Measurements from ENCODE around the gene SLC17A6.

Gene SLC17A6

DNA sequence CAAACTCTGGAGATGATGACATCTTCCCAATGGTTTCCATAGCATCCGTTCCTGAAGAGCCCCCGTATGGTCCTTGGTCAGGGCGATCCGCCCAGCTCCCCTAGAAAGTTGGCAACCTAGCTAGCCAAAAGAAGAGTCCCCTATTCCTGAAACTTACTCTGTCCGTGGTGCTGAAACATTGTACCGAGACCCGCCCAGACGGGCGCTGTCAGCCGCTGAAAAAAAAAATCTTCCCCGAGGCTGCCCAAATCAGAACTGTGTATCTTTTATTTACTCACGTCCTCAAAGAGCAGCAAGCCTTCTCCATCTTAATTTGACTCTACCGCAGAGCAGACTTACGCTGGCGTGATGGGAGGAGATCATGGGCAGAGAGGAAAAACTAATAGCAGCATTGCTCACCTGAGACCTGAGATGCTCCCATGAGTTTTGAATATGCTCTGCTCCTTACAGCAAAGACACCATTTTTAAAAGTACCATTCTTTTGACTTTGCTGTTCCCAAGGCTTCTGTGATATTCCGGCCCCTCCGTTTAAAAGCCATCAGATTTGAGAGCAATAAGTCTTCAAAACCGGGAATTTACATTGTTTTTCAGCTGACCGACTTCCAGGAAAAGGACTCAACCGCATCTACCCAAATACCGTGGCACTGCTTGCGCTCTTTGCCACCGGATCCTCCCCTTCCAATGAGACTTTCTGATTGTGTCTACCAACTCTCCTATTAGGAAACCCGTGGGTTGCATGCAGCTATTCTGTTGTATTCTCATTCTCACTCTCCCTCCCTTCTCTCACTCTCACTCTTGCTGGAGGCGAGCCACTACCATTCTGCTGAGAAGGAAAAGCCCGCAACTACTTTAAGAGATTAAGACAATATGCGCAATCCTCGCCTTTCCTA, at the start of gene SLC17A6:
Gene SLC17A6 (plus strand): TSS at position 786 of the 890 bp plus-strand sequence. CDS start 153 bp downstream, outside the sequence.
- DNase-seq (ENCODE audit: low read depth): peak; percentile 45
- TF ChIP-seq MYC (IDR thresholded peaks at IDR 0.05; ENCODE audit: low read depth, low read length) (no peak), POLR2A (IDR thresholded peaks at IDR 0.05; ENCODE audit: extremely low read depth, insufficient read length) (no peak)
- TF ChIP-seq, protein P1, sequence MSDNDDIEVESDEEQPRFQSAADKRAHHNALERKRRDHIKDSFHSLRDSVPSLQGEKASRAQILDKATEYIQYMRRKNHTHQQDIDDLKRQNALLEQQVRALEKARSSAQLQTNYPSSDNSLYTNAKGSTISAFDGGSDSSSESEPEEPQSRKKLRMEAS (IDR thresholded peaks at IDR 0.05; ENCODE audit: low read depth, low read length): no peak
- TF ChIP-seq, protein P2, sequence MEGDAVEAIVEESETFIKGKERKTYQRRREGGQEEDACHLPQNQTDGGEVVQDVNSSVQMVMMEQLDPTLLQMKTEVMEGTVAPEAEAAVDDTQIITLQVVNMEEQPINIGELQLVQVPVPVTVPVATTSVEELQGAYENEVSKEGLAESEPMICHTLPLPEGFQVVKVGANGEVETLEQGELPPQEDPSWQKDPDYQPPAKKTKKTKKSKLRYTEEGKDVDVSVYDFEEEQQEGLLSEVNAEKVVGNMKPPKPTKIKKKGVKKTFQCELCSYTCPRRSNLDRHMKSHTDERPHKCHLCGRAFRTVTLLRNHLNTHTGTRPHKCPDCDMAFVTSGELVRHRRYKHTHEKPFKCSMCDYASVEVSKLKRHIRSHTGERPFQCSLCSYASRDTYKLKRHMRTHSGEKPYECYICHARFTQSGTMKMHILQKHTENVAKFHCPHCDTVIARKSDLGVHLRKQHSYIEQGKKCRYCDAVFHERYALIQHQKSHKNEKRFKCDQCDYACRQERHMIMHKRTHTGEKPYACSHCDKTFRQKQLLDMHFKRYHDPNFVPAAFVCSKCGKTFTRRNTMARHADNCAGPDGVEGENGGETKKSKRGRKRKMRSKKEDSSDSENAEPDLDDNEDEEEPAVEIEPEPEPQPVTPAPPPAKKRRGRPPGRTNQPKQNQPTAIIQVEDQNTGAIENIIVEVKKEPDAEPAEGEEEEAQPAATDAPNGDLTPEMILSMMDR (IDR thresholded peaks at IDR 0.05; ENCODE audit: low read depth, low read length): no peak
- H3K4me3 ChIP-seq (ENCODE audit: low read depth, low read length): no peak within 1 kb of the TSS

DNA sequence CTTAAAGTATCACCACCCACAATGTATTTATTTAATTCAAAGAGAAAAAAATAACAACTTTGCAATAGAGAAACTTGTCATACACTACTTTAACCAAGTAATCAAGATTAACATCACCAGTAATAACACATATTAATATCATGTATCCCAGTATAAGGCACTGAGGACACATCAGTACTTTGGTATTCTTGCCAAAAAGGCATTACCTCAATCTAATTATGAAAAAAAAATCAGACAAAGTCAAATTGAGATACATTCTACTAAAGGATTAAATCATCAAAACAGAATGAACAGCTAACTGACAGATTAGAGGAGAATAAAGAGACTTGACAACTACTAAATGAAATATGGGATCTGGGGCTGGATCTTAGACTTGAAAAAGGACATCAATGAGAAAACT, 35.8 kb upstream of the SLC17A6 start:
- DNase-seq (ENCODE audit: low read depth): no peak
- no peak overlapping the region for H3K4me3 ChIP-seq (ENCODE audit: low read depth, low read length)
- TF ChIP-seq POLR2A (IDR thresholded peaks at IDR 0.05; ENCODE audit: extremely low read depth, insufficient read length): no peak
- TF ChIP-seq, protein P1 (IDR thresholded peaks at IDR 0.05; ENCODE audit: low read depth, low read length): no peak
- no peak for TF ChIP-seq MYC (IDR thresholded peaks at IDR 0.05; ENCODE audit: low read depth, low read length)
- TF ChIP-seq, protein P2 (IDR thresholded peaks at IDR 0.05; ENCODE audit: low read depth, low read length): no peak

DNA sequence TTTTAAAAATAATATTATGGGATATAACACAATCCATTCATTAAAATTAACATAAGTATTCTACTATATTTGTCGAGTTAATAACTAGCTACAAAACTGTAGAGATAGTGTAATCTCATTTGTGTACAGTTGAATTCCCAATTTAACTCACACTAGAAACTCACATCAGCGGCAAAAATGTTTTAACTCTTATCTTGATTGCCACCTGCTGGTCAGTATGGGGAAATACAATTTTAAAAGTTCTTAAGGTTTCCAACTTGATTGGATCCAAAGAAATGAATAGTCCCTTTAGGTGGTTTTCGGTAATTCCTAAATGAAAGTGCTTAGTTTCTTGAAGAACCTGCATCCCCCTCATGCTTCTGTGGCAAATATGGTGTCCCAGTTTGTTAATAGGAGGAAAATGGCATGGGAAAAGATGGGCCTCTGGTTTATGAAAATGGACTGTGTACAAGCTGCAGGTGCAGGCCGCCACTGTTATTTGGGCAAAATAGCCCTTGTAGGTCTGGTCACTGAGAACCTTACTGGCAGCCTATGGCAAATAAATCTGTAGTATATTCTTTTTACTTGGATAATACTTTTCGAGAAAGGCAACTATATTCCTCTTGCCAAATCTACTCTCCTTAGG, 33.7 kb upstream of the SLC17A6 start:
- no peak overlapping the region for H3K4me3 ChIP-seq (ENCODE audit: low read depth, low read length)
- TF ChIP-seq, protein P1 (IDR thresholded peaks at IDR 0.05; ENCODE audit: low read depth, low read length): no peak
- TF ChIP-seq MYC (IDR thresholded peaks at IDR 0.05; ENCODE audit: low read depth, low read length) (no peak), POLR2A (IDR thresholded peaks at IDR 0.05; ENCODE audit: extremely low read depth, insufficient read length) (no peak)
- TF ChIP-seq, protein P2 (IDR thresholded peaks at IDR 0.05; ENCODE audit: low read depth, low read length): peak; percentile 27
- DNase-seq (ENCODE audit: low read depth): peak; percentile 42

DNA sequence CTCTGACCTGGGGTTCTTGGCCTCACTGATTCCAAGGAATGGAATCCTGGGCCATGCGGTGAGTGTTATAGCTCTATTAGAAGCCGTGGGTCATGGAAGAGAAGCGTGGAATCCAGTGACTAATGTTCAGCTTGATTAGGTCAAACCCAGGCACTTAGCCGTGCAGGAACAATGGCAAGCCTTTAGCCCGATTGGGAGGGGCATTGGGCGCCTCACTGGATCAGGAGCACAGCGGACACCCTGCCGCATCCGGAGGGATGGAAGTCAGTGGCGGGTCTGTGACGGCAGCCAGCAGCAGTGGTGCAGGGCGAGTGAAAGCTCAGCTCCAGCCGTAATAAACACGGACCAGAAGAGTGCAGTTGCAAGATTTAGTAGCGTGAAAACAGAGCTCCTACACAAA, 20.5 kb upstream of the SLC17A6 start:
- DNase-seq (ENCODE audit: low read depth): no peak
- TF ChIP-seq POLR2A (IDR thresholded peaks at IDR 0.05; ENCODE audit: extremely low read depth, insufficient read length): no peak
- TF ChIP-seq, protein P2 (IDR thresholded peaks at IDR 0.05; ENCODE audit: low read depth, low read length): no peak
- TF ChIP-seq, protein P1 (IDR thresholded peaks at IDR 0.05; ENCODE audit: low read depth, low read length): no peak
- TF ChIP-seq MYC (IDR thresholded peaks at IDR 0.05; ENCODE audit: low read depth, low read length): no peak
- H3K4me3 ChIP-seq (ENCODE audit: low read depth, low read length): no peak overlapping the region

DNA sequence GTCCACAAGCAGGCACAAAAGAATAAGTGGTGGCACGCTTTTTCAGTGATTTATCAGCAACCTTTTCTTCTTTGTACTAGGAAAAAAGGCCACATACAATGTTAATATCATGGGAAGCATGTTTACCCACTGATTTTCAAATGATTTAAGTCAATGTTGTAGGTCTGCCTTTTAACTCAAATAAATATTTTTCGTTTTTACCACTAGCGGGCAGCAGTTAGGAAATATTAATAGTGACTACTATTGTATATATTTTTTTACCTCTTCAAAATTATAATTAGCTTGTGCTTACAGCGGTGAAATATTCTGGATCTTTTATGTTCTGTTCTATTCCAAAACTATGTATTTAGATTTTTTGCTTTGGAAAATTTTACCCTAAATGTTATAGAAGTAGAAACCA, 6.4 kb upstream of the SLC17A6 start:
- DNase-seq (ENCODE audit: low read depth): no peak
- TF ChIP-seq POLR2A (IDR thresholded peaks at IDR 0.05; ENCODE audit: extremely low read depth, insufficient read length): no peak
- TF ChIP-seq, protein P1 (IDR thresholded peaks at IDR 0.05; ENCODE audit: low read depth, low read length): no peak
- TF ChIP-seq, protein P2 (IDR thresholded peaks at IDR 0.05; ENCODE audit: low read depth, low read length): no peak
- TF ChIP-seq MYC (IDR thresholded peaks at IDR 0.05; ENCODE audit: low read depth, low read length): no peak
- no peak overlapping the region for H3K4me3 ChIP-seq (ENCODE audit: low read depth, low read length)

Measured in NB4 (cell line).